ENCODE results near the gene P2RY12.

DNA sequence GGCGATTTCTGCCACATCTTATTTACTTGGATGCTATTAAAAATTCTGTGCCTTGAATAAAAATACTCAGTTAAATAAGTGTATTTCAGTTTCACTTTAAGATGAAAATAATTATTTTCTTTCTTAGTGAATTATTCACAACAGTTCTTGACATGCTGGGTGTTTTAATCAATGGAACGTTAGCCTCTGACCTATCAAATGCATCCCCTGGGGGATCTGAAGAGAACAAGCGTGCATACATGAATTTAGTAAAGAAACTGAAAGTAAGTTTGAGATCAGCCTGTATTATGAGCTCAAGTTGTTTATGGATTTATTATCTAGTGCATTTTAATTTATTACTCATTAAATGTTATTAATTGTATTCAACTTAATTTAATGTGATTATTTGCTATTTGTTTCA lies 597 bp downstream of the P2RY12 start:
- TF ChIP-seq YBX1 (IDR thresholded peaks at IDR 0.05) = no peak
- no peak for TF ChIP-seq STAT5B (CRISPR knock-in tag; IDR thresholded peaks at IDR 0.05)
- TF ChIP-seq SAP30 (IDR thresholded peaks at IDR 0.05; ENCODE audit: borderline replicate concordance, insufficient read depth, low read depth, low read length, poor library complexity, severe bottlenecking) = no peak
- TF ChIP-seq JUNB (CRISPR knock-in tag; conservative IDR thresholded peaks at IDR 0.05) = no peak

All from K562 (cell line).